HL-60 (cell line): ENCODE results near the gene EVPL.

Experiments used
- DNase-seq, 2 experiments: peaks; one replicate each; pipeline ENCODE4 v3.0.0-alpha.2; 2010 to 2020; ENCODE audit warnings: low read depth in 1 of 2, low spot score in 1 of 2
- H3K27ac ChIP-seq: fragments of 250-450 bp; sonication (Bioruptor Pico); replicated peaks from 2 replicates; pipeline ENCODE4 v1.5.1; 2020; ENCODE audit warnings: mild to moderate bottlenecking, moderate library complexity
- H3K27me3 ChIP-seq: fragments of 250-450 bp; sonication (Bioruptor Pico); 2 replicates; pipeline ENCODE4 v1.5.1; 2021; ENCODE audit warnings: mild to moderate bottlenecking, moderate library complexity; ENCODE audit not compliant: insufficient read depth, poor library complexity, severe bottlenecking
- H3K4me3 ChIP-seq: replicated peaks from 2 replicates; pipeline ENCODE4 v1.5.1; 2011; ENCODE audit warnings: mild to moderate bottlenecking, control low read depth, low read length; ENCODE audit not compliant: insufficient read depth
- CTCF ChIP-seq: IDR thresholded peaks from one replicate; pipeline ENCODE4 v1.5.1; 2011; ENCODE audit warnings: low read length, control low read depth, inconsistent platforms; ENCODE audit not compliant: insufficient read depth
- GABPA ChIP-seq: IDR thresholded peaks from 2 replicates; pipeline ENCODE4 v1.6.1; 2012; ENCODE audit warnings: low read depth
- POLR2AphosphoS5 ChIP-seq: IDR thresholded peaks from 2 replicates; pipeline ENCODE4 v1.6.1; 2012; ENCODE audit warnings: low read depth
- REST ChIP-seq: IDR thresholded peaks from 2 replicates; pipeline ENCODE4 v1.6.1; 2012; ENCODE audit warnings: low read depth; ENCODE audit not compliant: insufficient replicate concordance
- SPI1 ChIP-seq: IDR thresholded peaks from 2 replicates; pipeline ENCODE4 v1.6.1; 2012; ENCODE audit warnings: low read depth, mild to moderate bottlenecking, borderline replicate concordance

Gene EVPL

GRCh38 chr17:76034428-76035350 lies 7.6 kb upstream of the EVPL start:
- no peak for TF ChIP-seq REST
- DNase-seq = no peak
- Histone ChIP-seq H3K27me3 (no peaks in the 10 kb centered on the region), H3K27ac (no peak overlapping the region), H3K4me3 (no peak overlapping the region)

GRCh38 chr17:76033139-76033538 lies 6.0 kb upstream of the EVPL start:
- no peak overlapping the region for H3K4me3 ChIP-seq
- no peaks in the 10 kb centered on the region for H3K27me3 ChIP-seq
- DNase-seq = no peak
- TF ChIP-seq REST = no peak
- no peak for TF ChIP-seq SPI1
- TF ChIP-seq POLR2AphosphoS5 = no peak
- TF ChIP-seq CTCF = no peak
- TF ChIP-seq GABPA = no peak
- H3K27ac ChIP-seq = no peak overlapping the region

GRCh38 chr17:76032780-76033108 lies 5.6 kb upstream of the EVPL start:
- TF ChIP-seq SPI1 = no peak
- TF ChIP-seq GABPA = no peak
- no peak for TF ChIP-seq CTCF
- no peak for DNase-seq
- no peak overlapping the region for H3K27ac ChIP-seq
- no peak overlapping the region for H3K4me3 ChIP-seq
- H3K27me3 ChIP-seq = no peaks in the 10 kb centered on the region

- H3K27me3 ChIP-seq = no peaks in the 10 kb centered on the region
- TF ChIP-seq CTCF (no peak), GABPA (no peak), POLR2AphosphoS5 (no peak), SPI1 (no peak), REST (no peak)
- H3K27ac ChIP-seq = no peak overlapping the region
- DNase-seq = no peak
- H3K4me3 ChIP-seq = no peak overlapping the region
Observed at GRCh38 chr17:76032073-76032779, 5.1 kb upstream of the EVPL start.
